HG03139 (cell line): ENCODE results near the gene SLC13A2.

ENCODE experiments used
- ATAC-seq: cut with Tn5 transposase; IDR thresholded peaks from one replicate; pipeline ENCODE4 v1.9.1; 2021; ENCODE audit not compliant: unreplicated experiment

The SLC13A2 gene

DNA sequence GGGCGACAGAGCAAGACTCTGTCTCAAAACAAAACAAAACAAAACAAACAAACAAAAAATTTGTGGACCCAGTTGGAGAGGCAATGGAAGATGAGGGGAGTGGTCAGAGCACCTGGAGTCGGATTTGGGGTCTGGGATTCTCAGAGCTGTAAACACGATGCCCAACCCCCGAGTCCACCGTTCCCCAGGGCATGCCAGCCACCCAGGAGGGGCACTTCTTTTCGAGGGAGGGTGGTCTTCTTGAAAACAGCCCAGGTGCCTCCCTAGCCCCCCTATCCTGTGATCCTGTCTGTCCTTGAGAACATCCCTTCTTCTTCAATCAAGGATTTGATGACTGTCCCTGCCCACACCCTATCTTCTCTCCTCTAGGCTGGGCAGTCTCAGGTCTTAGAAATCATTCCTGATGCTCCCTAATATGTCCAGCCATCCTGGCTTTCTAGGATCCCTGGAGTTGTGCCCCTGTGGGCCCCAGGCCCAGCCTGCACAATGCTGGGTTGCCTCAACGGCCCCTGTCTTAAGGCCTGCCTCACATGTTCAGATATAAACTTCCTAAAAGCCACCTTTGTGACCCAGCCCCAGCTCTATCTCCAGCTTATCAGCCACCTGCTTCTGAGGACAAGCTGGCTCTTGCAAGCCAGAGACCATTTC lies 3.1 kb upstream of the SLC13A2 start:
- no peak for ATAC-seq

DNA sequence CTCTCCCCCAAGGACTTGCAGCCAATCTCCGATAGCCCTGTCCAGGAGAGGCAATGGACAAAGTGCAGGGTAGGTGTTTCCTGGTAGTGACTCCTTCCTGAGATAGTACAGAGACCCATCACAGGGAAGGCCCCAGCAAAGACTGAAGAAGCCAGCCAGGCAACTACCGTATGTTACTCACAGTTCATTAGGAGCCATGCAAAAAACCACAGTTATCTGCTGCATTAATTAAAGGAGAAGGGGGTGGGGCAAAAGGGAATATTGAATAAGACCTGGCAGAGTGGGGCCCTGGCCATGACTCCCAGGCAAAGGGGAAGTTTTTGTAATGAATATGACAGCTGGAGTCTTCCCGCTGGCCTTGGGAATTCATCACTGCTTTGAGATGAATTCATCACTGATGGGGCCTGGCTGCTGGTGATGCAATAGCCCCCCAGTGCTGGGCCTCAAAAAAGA lies 2.5 kb upstream of the SLC13A2 start:
- no peak for ATAC-seq

DNA sequence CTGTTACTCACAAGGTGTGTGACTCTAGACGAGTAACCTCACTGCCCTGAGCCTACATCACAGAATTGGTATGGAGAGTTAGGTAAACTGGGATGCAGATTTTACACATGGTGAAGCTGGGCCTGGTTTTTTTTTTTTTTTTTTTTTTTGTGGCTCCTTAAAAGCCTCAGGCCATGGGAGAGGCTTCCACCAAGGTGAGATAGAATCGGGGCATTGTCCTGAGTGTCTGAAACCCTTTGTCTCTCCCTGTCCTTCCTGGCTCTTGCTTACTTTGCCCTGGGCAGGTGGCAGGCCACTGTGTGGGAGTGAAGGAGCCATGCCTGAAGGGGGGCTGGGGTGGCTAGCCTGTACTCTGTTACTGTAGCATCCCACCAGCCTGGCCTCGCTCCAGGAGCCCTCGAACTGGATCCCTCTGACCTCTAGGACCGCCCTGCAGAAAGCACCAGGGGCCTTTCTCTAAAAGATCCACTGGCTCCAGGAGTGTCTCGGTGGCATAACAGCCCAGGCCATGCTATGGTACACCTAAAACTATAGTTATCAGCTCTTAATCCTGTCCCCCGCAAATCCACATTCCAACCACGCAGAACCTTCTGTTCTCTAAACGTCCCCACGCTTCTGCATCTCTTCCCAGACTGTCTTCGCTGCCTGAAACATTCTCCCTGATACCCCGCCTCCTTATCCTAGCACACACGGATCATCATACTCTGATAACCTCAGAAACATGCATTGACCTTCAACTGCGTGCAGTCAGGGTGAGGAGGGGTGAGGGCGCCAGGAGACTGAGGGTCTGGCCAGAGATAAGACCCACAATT lies 1.7 kb upstream of the SLC13A2 start:
- ATAC-seq, result no peak

DNA sequence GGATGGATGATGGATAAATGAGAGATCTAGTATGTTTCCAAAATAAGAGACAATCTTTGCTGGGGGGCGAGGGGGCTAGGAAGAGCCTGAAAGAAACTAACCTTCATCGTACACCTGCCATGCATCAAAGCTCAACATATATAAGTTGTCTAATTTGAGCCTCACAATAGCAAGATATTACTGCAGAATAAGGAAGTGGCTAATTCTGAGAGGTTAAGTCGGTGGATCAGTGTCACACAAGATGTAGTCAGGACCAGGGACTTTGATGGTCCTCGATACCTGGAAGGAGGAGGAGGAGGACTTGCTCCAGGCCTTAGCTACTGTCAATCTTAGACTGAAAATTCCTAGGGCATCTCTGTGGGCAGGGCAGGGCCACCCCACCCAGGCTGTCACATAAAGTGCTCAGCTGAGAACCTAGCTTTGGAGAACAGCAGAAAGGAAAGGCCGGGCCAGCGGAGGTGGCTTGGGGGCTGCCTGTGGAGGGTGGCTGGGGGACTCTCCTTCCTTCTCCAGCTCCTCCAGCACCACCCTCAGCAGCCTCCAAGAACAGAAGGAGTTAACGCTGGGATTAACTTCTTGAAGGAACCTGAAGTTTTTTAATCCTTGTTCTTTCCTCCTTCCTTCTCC lies 460 bp upstream of the SLC13A2 start:
- ATAC-seq, result no peak

DNA sequence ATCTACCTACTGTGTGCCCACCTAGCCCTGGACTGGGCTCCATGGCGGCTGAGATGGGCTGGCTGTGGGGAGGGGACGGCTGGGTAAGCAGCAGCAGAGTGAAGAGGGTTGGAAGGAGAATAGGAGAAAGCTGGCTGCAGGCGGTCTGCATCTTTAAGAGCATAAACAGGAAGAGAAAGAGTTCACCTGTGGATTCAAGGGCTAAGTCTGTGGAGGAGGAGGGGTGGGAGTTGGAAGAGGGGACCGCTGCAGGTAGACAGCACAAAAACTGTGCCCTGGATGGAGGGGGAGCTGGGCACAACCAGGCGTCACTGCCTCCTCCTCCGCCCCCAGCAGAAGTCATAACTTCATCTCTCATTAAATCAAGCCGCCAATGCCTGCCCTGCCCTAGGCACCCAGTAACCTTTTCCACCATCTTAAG lies 677 bp downstream of the SLC13A2 start:
- no peak for ATAC-seq

DNA sequence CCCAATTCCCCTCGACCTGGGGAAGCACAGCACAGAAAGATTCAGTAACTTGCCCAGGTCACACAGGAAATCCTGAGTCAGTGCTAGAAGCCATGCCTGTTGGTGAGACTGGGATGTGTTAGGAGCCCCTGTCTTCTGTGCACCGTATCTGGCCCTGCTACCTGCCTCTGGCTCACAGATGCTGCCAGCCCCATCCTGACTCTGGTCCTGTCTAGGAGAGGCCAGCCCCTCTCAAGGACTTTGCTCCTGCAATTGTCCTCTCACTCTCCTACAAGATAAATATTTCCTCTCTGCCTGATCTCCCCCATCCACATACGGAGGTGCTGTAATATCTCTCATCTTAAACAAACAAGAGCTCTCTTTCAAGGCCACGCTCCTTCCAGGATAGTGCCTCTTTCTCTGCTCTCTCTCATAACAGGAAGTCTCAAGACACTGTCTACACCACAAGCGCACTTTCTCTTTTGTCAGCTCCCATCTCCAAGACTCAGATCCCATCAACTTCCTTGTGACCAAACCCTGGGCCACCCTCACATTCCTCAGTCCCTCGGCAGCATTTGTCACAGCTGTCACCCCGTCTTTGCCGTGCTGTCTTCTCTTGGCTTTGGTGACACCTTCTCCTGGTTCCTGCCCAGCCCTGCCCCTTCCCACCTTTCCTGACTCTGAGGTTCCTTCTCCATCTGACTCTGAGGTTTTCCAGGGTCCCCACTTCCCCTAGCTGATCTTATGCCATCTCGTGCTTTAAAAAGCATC lies 1.9 kb downstream of the SLC13A2 start:
- no peak for ATAC-seq

DNA sequence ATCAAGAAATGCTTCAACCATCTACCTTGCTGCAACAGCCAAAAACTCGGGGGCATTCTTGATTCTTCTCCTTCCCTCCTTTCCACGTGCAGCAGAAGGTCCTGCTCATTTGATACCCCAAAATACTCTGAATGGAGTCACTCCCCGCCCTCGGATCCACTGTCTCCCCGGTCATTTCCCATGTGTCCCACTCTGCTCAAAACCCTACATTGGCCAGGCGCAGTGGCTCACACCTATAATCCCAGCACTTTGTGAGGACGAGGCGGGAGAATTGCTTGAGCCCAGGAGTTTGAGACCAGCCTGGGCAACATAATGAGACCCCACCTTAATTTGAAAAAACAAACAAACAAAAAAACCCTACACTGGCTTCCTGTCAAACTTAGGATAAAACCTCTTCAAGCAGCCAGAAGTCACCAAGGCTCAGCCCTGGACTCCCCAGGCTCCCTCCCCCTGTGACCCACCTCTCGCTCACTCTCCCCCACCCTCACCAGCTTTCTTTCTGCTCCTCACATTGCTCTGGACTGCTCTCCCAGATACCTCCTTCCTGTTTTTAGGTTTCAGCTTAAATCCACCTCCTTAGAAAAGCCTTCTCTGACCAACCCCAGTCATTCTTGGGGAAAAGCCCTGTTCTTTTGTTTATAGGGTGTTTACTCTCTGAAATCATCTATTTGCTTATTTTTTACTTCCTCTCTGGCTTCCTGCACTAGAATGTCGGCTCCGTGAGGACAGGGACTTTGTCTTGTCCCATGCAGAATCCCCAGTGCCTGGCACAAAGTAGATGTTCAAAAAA lies 2.8 kb downstream of the SLC13A2 start:
- ATAC-seq, result no peak

DNA sequence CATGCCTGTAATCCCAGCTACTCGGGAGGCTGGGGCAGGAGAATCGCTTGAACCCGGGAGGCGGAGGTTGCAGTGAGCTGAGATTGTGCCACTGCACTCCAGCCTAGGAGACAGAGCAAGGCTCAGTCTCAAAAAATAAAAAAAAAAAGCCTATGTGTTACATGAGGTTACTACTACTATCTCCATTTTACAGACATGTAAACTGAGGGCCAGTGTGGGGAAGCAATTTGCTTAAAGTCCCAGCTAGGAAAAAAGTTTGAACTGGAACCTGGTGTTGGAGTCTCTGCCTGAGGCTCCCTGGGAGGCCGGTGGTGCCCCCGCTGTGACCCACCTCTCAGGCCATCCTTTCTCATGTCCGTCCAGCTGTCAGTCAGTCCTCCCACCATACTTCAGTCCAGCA lies 4.5 kb downstream of the SLC13A2 start:
- no peak for ATAC-seq

DNA sequence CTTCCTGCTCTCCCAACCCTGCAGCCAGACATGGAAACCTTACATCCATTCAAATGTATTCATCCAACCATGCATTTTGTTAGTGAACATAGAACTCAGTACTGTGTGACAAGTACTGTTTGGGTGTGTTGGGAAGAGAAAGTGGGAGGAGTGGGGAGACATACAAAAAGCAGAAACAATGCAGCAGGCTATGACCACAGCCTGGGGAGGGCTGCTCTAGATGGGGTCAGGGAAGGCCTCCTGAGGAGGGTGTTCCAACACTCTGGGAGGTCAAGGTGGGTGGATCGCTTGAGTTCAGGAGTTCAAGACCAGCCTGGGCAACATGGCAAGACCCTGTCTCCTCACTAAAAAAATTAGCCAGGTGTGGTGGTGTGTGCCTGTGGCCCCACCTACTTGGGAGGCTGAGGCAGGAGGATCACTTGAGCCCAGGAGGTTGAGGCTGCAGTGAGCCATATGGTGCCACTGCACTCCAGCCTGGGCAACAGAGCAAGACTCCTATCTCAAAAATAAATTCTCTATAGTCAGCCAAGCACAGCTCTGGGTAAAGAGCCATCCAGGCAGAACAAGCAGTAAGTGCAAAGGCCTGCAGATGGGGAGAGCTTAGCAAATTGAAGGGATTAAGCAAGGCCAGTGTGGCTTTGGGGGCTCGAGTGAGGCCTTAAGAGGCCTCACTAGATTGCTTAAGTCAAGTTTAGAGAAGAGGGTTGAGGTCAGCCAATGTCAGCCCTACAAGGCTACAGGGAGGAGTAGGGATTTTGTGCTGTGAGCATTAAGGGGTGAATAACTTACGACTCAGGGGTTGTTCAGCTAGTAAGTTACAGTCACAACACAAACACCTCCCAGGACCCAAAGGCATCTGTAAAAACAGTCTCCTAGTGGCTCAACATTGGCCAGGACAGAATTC lies 5.5 kb downstream of the SLC13A2 start:
- ATAC-seq, result no peak

DNA sequence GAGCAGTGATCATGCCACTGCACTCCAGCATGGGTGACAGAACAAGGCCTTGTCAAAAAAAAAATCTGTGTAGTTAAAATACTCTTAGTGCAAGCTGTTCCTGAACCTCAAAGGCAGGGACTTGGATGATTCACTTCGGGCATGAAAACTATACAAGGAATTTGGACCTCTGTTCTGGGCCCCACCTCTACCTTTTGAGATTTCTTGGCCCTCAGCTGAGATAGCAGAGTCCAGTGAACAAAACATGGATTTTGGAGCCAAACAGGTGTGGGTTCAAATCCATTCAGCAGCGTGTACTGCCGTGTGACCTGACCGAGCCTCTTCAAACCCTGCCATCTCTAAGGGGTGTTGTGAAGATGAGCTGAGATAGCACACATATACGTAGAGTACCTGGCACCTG lies 6.8 kb downstream of the SLC13A2 start:
- ATAC-seq, result no peak

DNA sequence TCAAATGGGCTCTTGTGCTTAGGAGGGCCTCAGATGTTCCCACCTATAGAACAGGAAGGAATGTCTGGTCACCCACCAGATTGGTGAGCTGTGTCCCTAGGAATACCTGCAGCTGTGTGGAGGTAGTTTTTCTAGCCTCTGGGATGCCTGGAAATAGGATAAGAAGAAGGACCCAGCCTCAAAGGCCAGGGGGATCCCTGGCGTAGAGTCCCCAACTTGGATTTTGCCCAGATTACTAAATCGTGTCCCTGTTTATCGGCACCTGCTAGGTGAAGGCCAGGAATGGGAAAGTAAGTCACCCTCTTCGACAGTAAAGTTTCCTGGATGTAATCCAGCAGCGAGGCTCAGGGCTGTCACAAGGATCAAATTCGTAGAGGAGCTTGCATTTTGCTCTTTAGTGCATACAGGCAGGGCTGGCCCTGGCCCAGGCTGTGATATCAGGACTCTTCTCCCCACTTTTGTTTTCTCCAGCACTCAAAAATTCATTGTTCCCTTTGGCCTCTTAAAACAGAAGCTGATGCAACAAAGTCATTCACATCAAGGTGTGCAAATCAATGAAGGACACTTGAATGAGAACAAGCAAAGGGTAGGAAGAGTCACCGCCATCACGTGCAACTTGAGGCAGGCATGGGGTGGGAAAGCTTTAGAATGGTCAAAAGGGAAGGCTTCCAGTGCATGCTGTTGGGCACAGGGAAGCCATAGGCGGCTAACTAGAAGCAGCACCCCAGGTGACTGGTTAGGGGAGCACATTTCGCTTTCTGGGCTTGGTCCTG lies 7.5 kb downstream of the SLC13A2 start:
- ATAC-seq, result no peak

DNA sequence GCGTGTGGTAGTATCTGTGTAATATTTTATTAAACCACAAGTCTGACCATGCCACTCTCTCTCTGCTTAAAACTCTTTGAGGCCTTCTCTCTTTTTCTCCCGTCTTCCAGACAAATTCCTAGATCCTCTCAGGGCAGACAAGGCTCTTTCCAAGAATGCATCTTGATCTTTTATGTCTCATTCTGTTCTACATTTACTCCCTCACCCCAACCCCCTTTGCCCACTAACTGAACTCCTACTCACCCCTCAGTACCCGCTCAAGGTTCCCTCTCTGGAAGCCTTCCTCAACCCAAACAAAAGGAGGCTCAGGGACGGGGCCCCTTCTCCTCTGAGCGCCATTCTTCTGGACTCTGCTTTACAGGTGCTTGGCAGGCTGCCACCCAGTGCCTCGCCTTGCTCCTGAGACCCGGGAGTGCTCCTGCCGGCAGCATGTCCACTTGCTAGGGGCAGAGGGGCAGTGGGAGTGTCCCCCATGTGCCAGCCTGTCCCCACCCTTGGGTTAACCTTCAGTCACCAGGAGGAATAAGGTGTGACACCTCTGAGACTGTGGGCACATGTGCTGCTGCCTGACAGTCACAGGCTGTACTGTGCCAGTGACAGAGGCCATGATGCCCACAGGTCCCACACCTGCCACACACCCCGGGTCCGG lies 9.2 kb downstream of the SLC13A2 start:
- no peak for ATAC-seq

DNA sequence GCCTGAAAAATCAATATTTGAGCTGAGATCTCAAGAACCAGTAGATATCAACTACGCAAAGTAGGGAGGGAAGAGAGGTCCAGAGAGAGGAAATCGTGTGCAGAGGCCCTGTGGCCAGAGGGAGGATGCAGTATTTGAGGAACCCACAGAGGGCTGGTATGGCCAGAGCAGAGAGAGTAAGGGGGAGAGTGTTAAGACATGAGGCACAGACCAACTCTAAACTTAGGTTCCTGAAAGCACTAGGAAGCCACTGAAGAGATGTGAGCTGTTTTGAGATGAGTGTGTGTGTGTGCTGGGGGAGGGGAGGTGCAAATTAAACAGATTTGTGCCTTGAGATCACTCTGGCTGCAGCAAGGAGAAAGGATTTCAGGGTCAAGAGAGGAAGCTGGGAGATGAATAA lies 10.9 kb downstream of the SLC13A2 start:
- peak; percentile 55 for ATAC-seq

DNA sequence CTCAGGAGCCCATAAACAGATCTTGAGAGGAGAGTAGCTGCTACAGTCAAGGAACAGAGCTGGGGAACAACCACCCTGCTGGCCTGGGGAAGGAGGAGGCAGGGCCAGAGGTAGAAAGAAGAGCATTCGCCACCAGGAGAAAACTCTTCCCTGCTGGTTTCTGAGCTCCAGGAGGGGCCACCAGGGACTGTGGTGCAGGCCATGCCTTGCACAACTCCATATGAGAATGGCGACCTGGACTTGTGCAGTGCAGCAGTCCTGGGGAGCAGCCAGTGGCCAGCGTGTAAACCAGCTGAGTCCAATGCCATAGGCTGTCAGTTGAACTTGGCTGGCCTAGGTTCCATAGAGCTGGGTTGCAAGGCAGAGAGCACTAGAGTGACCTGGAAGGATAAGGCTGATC lies 11.6 kb downstream of the SLC13A2 start:
- no peak for ATAC-seq

DNA sequence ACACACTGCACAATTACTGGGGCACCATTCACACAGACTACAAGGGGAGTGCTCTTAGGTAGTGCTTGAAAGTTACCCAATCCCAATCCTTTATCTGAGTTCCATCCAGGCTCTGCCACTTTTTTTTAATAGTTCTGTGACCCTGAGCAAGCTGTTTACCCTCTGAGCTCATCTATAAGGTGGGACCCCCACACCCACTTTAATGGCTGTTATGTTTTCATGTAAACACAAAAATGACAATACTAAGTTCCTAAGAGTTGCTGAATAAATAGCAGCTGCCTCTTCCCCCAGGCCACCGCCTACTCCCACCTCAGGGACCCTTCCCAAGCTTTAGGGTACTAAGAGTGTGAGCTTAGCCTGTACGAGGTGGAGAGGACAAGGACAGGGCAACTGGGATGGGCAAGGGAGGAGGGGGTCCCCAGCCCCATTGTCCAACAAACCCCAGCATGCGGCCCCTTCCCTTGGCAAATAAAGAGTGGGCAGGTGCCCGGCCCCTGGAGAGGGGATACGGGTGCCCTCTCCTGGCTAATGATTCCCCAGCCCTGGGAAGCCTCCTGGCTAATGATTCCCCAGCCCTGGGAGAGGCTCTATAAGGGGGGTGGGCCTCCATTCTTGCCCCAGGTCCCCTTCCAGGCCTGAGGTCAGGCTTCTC lies 14.6 kb downstream of the SLC13A2 start:
- ATAC-seq, result no peak

DNA sequence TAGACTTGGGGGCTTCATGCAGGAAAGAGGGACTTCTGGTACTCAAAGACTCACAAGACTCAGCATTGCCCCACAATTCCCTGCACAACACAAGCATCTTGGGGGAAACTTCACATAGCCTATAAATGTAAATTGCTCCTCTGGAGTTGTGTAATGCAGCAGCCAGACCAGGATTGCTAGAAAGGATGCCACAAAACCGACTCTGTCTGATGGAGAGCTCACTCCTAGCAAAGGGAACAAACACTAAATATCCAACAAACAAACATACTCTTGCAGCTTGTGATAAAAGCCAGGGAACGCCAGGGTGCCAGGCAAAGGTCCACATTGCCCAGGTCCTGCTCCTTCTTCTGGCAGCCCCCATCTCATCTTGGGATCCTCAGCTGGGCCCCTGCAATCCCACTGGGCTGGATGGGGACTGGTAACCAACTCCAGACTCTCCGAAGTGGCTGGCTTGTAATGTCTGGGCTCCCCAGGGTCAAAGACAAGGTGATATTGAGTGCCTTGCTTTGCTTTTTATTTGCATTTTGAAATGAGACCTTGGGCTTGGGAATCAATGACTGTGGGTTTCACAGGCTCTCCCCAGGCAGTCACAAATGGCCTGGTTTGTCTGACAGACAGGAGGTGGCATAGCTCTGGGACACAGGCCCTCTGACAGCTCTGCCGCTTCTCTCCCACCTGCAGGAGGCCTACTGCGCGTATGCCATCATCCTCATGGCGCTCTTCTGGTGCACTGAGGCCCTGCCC lies 15.3 kb downstream of the SLC13A2 start:
- ATAC-seq, result no peak

DNA sequence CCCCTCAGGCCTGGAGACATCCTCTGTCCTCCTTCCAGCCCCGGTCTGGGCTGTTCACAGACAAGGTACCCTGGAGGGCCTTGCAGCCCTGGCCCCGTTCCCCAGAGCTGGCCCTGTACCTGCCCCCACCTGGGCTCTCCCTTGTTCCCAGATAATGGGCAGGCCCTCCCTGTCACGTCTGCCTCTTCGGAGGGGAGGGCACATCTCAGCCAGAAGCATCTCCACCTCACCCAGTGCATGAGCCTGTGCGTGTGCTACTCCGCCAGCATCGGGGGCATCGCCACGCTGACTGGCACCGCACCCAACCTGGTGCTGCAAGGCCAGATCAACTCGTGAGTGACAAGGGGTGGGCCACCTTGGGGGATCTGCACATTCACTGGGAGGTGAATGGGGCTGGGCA lies 17.8 kb downstream of the SLC13A2 start:
- no peak for ATAC-seq
